Breast epithelium (tissue), 3 donors: Measurements from ENCODE around the gene NUDT12.

Source experiments
- CTCF ChIP-seq, 3 donors: fragments of 450-650 bp; IDR thresholded peaks; one replicate each; pipeline ENCODE4 v1.5.1; 2016 to 2017; ENCODE audit warnings: antibody characterized with exemption in 3 of 3, mild to moderate bottlenecking in 3 of 3, moderate library complexity in 3 of 3
- POLR2A ChIP-seq: fragments of 450-650 bp; IDR thresholded peaks from one replicate; pipeline ENCODE4 v1.6.1; 2016; ENCODE audit warnings: antibody characterized with exemption, mild to moderate bottlenecking, moderate library complexity
- POLR2AphosphoS5 ChIP-seq, 3 donors: sonication (generic); formaldehyde crosslinking; IDR thresholded peaks; one replicate each; pipeline ENCODE4 v1.6.1; 2017; ENCODE audit warnings: antibody characterized with exemption in 3 of 3

DNA sequence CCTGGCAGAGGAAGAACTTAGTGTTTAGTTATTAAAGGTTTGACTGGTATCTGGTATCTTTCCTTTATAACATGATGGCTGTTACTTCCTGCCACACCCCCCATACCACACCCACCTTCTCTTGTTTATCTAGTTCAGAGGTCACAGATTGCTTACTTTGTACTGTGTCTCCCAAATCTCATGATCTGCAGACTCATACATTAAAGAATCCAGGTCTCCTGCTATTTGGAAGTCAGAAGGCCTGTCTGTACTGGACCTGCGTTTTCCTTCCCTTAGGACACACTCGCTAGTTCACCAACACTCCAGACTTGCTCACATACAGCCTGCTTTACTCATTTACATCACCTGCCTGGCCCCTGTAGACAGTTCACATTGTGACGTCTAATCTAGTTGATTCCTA, 39.3 kb downstream of the NUDT12 start:
- TF ChIP-seq CTCF (IDR thresholded peaks at IDR 0.05) (no peak), POLR2A (no peak), POLR2AphosphoS5 (IDR thresholded peaks at IDR 0.05) (no peak)
